K562 (cell line): ENCODE results near the gene PRKCB. TPM values are rescaled to one million over a fixed set of nuclear protein-coding genes. Genes with fewer than 3 reads are reported as not detected.
A peak's percentile ranks its signal among the peaks of the same experiment; 100 is the strongest.

ENCODE experiments used
- ARNT ChIP-seq, 2 experiments: fragments of 450-650 bp; IDR thresholded peaks; 2 replicates each; pipeline ENCODE4 v1.6.1; 2016; ENCODE audit warnings: mild to moderate bottlenecking in 1 of 2
- ATF1 ChIP-seq, 2 experiments: fragments of 450-650 bp in 1 of 2; IDR thresholded peaks; 2 replicates each; pipeline ENCODE4 v1.6.1; 2016; ENCODE audit warnings: missing compliant biosample characterization in 1 of 2, missing genetic modification characterization in 1 of 2
- BCL6 ChIP-seq: fragments of 250-450 bp; sonication (Bioruptor Pico); IDR thresholded peaks from 2 replicates; pipeline ENCODE4 v1.4.0; 2020
- CREM ChIP-seq: IDR thresholded peaks from 2 replicates; pipeline ENCODE4 v1.6.1; 2014; ENCODE audit warnings: antibody characterized with exemption, low read depth
- CTBP1 ChIP-seq: fragments of 450-650 bp; IDR thresholded peaks from 2 replicates; pipeline ENCODE4 v1.6.1; 2016; ENCODE audit warnings: borderline replicate concordance
- CUX1 ChIP-seq: fragments of 200-800 bp; sonication (Bioruptor generic); IDR thresholded peaks from 2 replicates; pipeline ENCODE4 v1.6.1; 2016; ENCODE audit warnings: missing genetic modification characterization, missing compliant biosample characterization
- E2F8 ChIP-seq: fragments of 450-650 bp; IDR thresholded peaks from 2 replicates; pipeline ENCODE4 v1.7.1; 2018; ENCODE audit warnings: mild to moderate bottlenecking, low read depth; ENCODE audit not compliant: partially characterized antibody
- ETV5 ChIP-seq: sonication (generic); formaldehyde crosslinking; IDR thresholded peaks from 2 replicates; pipeline ENCODE4 v1.4.0; 2020; ENCODE audit warnings: low read depth, mild to moderate bottlenecking, missing genetic modification reagents
- FOXA3 ChIP-seq, 2 experiments: fragments of 450-650 bp in 1 of 2; sonication (generic) in 1 of 2; formaldehyde crosslinking; IDR thresholded peaks in 1 of 2; conservative IDR thresholded peaks in 1 of 2; 2 replicates each; pipeline versions ENCODE4 v1.4.0 to v1.8.0; 2020 to 2022; ENCODE audit warnings: mild to moderate bottlenecking in 2 of 2, missing genetic modification reagents in 1 of 2
- HDAC6 ChIP-seq: IDR thresholded peaks from 2 replicates; pipeline ENCODE4 v1.6.1; 2012; ENCODE audit warnings: low read depth, mild to moderate bottlenecking, control low read depth, inconsistent platforms, low read length, moderate library complexity
- NR1H2 ChIP-seq: sonication (generic); formaldehyde crosslinking; IDR thresholded peaks from 2 replicates; pipeline ENCODE4 v1.4.0; 2020; ENCODE audit warnings: mild to moderate bottlenecking, missing genetic modification reagents
- PCBP2 ChIP-seq: fragments of 200-400 bp; formaldehyde crosslinking; IDR thresholded peaks from 2 replicates; pipeline ENCODE4 v1.6.1; 2018; ENCODE audit warnings: low read length, low read depth, mild to moderate bottlenecking, moderate library complexity; ENCODE audit not compliant: poor library complexity, severe bottlenecking
- PTBP1 ChIP-seq: fragments of 200-400 bp; formaldehyde crosslinking; IDR thresholded peaks from 2 replicates; pipeline ENCODE4 v1.6.1; 2017; ENCODE audit warnings: low read depth, low read length
- RBBP5 ChIP-seq: fragments of 200-600 bp; sonication (generic); IDR thresholded peaks from 2 replicates; pipeline ENCODE4 v1.6.1; 2012; ENCODE audit warnings: borderline replicate concordance, mild to moderate bottlenecking, low read length, control low read depth, inconsistent platforms; ENCODE audit not compliant: insufficient read depth, poor library complexity, severe bottlenecking
- RNF2 ChIP-seq: sonication (generic); IDR thresholded peaks from 2 replicates; pipeline ENCODE4 v1.6.1; 2016
- TBP ChIP-seq: optimal IDR thresholded peaks from 2 replicates; pipeline ENCODE3; 2011; ENCODE audit warnings: low read depth, low read length, improper control_type of control experiment
- ZKSCAN1 ChIP-seq: fragments of 150-350 bp; IDR thresholded peaks from 2 replicates; pipeline ENCODE4 v1.6.1; 2016; ENCODE audit warnings: low read depth, low read length
- ZNF253 ChIP-seq: fragments of 250-450 bp; sonication (Bioruptor Pico); conservative IDR thresholded peaks from 2 replicates; pipeline ENCODE4 v1.6.1; 2021; ENCODE audit warnings: mild to moderate bottlenecking
- ZNF586 ChIP-seq: fragments of 450-650 bp; formaldehyde crosslinking; conservative IDR thresholded peaks from 2 replicates; pipeline ENCODE4 v1.4.0; 2020; ENCODE audit warnings: mild to moderate bottlenecking, moderate library complexity
- ZNF668 ChIP-seq: fragments of 250-450 bp; sonication (Bioruptor Pico); IDR thresholded peaks from 2 replicates; pipeline ENCODE4 v1.8.0; 2022; ENCODE audit warnings: mild to moderate bottlenecking, inconsistent platforms
- polyA plus RNA-seq, 8 experiments: library from polyadenylated mRNA; depleted of rRNA in 4 of 8; stranded (reverse) in 5 of 8; unstranded in 3 of 8; fragments of >200 nt; fragmentation: Nextera tagmentation in 2 of 8; fragmentation: Illumina TruSeq in 1 of 8; extraction: Ambion mirVana in 2 of 8; extraction: Trizol in 1 of 8; gene quantifications; 2 replicates each; pipeline versions ENCODE4 v1.2.1 to v1.2.3, GENCODE V29; 2011 to 2014; ENCODE audit warnings: inconsistent platforms in 1 of 8, missing spikeins in 1 of 8
- total RNA-seq, 7 experiments: library from RNA; depleted of rRNA in 6 of 7; stranded (reverse); fragments of >200 nt in 6 of 7; fragmentation: Illumina TruSeq in 2 of 7; extraction: Trizol in 2 of 7; gene quantifications; 2 replicates each; pipeline versions ENCODE4 v1.2.1 to v1.2.3, GENCODE V29; 2011 to 2021; ENCODE audit warnings: low replicate concordance in 1 of 7

PRKCB gene
- total and polyA plus RNA-seq, 9 of the 15 experiments (the other 6 are each of a cell fraction or from before 2014, with no cell fraction given) = 49.9 to 276 (median 148) TPM

- TF ChIP-seq ATF1 (CRISPR knock-in tag; IDR thresholded peaks at IDR 0.05) (no peak), ATF1 (tag; IDR thresholded peaks at IDR 0.05) (peak; percentile 54; the same call in 1 of the 2 replicates), ZNF586 (CRISPR knock-in tag) (no peak), RBBP5 (no peak), NR1H2 (CRISPR knock-in tag) (no peak), TBP (peak; percentile 79), ETV5 (CRISPR knock-in tag) (peak; percentile 82), CTBP1 (peak; percentile 60), FOXA3 (CRISPR knock-in tag; conservative IDR thresholded peaks at IDR 0.05 in 1 of 2, IDR thresholded peaks at IDR 0.05 in 1 of 2) (no peak), HDAC6 (no peak), CREM (peak; percentile 68), BCL6 (CRISPR knock-in tag) (no peak), E2F8 (no peak), ARNT (IDR thresholded peaks at IDR 0.05) (peak in 1 of 2 experiments; percentile 86; a peak in 2 of 4 replicates), PCBP2 (no peak), ZKSCAN1 (no peak), ZNF253 (CRISPR knock-in tag) (no peak), PTBP1 (0 out of 2 replicates have a peak, but pooled peaks have one; percentile 22), RNF2 (peak; percentile 93), ZNF668 (CRISPR knock-in tag) (no peak; the same call in 1 of the 2 replicates), CUX1 (CRISPR knock-in tag) (0 out of 2 replicates have a peak, but pooled peaks have one; percentile 43)
These were observed 71.7 kb downstream of the PRKCB start (continued) for GRCh38 chr16:23907457-23907902.
